HG03571 (cell line): ENCODE results near the gene ZNF507.
"Not testable (repeated sequence)": the region's sequence is repeated elsewhere in the genome, so short reads cannot be mapped to it uniquely, and the experiment has no call there.

ENCODE experiments used
- ATAC-seq: cut with Tn5 transposase; IDR thresholded peaks from one replicate; pipeline ENCODE4 v1.9.1; 2021; ENCODE audit not compliant: unreplicated experiment

Gene ZNF507

GRCh38 chr19:32406161-32407003, 61.0 kb downstream of the ZNF507 start:
- no peak for ATAC-seq

DNA sequence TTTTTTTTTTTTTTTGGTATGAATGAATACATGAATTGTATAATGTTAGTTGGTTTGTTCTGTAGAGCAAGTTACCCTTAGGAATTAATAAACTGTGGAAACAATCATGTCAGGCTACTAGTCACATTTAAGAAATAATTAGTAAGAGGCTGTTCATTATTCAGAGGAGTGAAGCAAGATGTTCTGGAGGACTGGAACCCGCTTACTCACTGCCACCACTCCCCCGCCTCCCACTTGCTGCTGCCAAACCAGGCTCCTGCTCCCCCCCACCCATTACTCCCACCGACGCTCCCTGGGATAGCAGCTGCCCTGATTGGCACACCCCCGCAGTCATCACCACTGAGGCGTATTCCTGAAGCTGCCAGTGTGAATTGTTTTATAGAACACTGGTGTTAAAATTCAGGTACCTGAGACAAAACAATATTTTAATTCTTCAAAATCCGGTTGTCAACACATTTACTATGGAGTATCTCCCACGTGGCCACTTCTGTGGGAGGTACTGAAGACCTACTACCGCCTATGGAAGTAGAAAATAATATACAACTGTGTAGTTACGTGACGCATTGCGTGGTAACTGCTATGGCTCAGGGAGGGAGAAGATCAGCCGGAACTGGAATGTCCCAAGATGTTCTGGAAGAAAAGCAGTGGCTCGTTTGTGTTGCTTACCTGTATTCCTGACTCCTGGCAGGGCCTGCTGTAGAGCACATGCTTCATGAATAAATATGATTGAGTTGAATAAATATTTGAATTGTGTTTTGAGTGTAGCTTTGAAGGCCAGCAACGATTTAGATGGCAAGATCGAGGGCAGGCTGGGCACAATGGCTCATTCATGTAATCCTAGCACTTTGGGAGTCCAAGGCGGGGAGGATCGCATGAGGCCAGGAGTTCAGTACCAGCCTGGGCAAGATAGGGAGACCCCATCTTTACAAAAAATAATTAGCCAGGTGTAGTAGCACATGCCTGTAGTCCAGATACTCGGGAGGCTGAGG, 61.9 kb downstream of the ZNF507 start:
- no peak for ATAC-seq

DNA sequence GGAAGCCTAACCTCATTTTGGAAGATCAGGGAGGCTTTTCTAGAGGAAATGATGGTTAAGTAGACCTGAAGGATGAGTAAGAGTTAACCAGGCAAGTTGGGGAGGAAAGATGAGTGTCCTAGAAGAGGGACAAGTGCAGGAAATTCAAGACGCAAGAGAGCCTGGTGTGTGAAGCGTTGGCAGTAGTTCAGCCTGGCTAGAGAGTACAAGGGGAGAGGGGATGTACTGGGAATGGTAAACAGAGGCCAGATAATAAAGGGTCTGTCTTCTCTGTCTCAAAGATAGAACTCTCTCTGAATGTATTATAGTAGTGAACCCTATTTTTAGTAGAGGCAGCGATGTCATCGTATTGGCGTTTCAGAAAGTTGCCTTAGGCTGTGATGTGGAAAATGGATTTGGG, 69.8 kb downstream of the ZNF507 start:
- ATAC-seq, result no peak

GRCh38 chr19:32415669-32416068, 70.3 kb downstream of the ZNF507 start:
- ATAC-seq, result no peak

GRCh38 chr19:32416749-32417456, 71.5 kb downstream of the ZNF507 start:
- no peak for ATAC-seq

DNA sequence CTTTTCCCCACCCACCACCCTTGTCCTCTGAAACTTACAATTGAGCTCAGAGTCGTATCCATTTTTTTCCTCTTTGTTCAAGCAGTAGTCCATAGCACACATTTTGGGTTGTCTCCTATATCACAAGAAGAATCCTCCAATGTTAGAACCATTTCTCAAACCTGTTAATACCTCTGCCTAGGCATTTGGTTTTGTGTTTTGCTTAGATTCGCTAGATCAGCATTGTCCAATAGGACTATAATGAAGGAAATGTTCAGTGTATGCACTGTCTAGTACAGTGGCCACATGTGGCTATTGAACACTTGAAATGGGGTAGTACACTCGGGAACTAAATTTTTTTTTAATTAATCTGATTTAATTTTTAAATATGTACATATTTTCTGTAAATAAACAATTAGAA, 72.7 kb downstream of the ZNF507 start:
- ATAC-seq, result no peak

GRCh38 chr19:32421589-32422361, 76.4 kb downstream of the ZNF507 start:
- no peak for ATAC-seq

DNA sequence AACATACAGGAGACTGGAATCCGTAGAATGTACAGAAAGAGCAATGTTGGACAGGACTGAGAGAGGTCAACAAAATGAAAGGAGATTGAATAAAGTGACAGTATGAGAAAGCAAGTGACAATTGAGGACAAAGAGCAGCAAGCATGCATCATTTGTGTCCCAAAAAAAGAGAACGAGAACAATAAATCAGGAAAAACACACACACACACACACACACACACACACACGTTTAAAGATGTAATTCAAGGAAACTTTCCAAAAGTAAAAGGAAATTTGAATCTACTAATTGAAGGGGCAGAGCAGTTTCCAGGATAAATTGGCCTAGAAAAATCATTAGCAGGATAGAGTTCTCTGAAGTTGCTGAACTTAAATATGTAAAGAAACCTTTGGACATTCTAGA, 77.0 kb downstream of the ZNF507 start:
- ATAC-seq, result no peak

- ATAC-seq, result not testable (repeated sequence)
These were observed 78.5 kb downstream of the ZNF507 start for GRCh38 chr19:32423944-32424343.

DNA sequence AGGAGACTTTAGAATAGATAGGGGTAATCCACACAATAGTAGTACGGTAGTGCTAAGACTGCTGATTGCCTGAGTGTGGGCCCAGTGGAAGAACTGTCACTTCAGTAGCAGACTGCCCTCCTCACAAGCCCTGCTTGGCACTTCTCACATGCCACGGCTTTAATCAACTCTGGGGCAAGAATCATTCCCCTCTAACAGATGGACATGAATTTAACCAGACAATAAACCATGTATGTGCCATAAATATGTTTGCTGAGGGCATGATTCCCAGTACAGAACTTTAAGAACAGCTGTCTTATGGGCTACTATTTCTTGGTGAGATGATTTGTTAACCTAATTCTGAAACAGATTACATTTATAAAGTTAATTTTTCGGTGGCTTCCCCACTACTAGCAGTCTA, 82.1 kb downstream of the ZNF507 start:
- ATAC-seq, result no peak

- ATAC-seq, result no peak
These were observed 91.3 kb downstream of the ZNF507 start for GRCh38 chr19:32436692-32437091.

DNA sequence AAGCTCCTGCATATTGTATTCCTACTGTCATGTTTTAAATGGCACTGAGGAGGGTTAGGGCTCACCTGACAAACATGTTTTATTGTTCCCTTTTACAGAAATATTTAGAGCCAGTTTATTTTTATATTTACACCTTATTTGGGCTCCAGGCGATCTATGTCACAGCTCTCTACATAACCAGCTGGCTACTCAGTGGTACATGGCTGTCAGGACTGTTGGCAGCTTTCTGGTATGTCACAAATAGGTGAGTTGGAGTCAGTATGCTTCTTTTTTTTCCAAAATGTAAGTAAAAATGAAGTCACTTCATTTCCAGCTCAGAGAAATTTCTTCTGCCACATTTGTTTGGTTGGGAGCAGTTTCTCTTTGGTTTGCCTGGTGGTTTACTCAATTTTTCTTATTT, 91.7 kb downstream of the ZNF507 start:
- ATAC-seq, result no peak
